GM12878 (cell line): Measurements from ENCODE around the gene TNFRSF8. TPM values are rescaled to one million over a fixed set of nuclear protein-coding genes. Genes with fewer than 3 reads are reported as not detected.

Experiments
- DPF2 ChIP-seq: fragments of 450-650 bp; IDR thresholded peaks from 2 replicates; pipeline ENCODE4 v1.6.1; 2017; ENCODE audit warnings: mild to moderate bottlenecking
- EED ChIP-seq: sonication (generic); IDR thresholded peaks from 2 replicates; pipeline ENCODE4 v1.6.1; 2016; ENCODE audit warnings: antibody characterized with exemption, low read depth
- MEF2B ChIP-seq: fragments of 450-650 bp; IDR thresholded peaks from 2 replicates; pipeline ENCODE4 v1.6.1; 2018; ENCODE audit warnings: mild to moderate bottlenecking, moderate library complexity; ENCODE audit not compliant: partially characterized antibody, poor library complexity, severe bottlenecking
- MLLT1 ChIP-seq: fragments of 450-650 bp; IDR thresholded peaks from 2 replicates; pipeline ENCODE4 v1.6.1; 2016; ENCODE audit warnings: mild to moderate bottlenecking
- MXI1 ChIP-seq: fragments of 150-350 bp; IDR thresholded peaks from 2 replicates; pipeline ENCODE4 v1.6.1; 2011; ENCODE audit warnings: low read depth, mild to moderate bottlenecking, inconsistent platforms, low read length, improper control_type of control experiment
- PBX3 ChIP-seq: IDR thresholded peaks from 2 replicates; pipeline ENCODE4 v1.6.1; 2011; ENCODE audit warnings: mild to moderate bottlenecking, low read depth, low read length, moderate library complexity; ENCODE audit not compliant: insufficient replicate concordance
- POLR2AphosphoS5 ChIP-seq: IDR thresholded peaks from 2 replicates; pipeline ENCODE4 v1.6.1; 2011; ENCODE audit warnings: mild to moderate bottlenecking, low read length, inconsistent platforms
- polyA plus RNA-seq, 11 experiments: library from polyadenylated mRNA; depleted of rRNA in 4 of 11; unstranded in 6 of 11; stranded (reverse) in 5 of 11; fragments of >200 nt; fragmentation: Nextera tagmentation in 4 of 11; fragmentation: Illumina TruSeq in 1 of 11; extraction: Ambion mirVana in 4 of 11; extraction: Trizol in 1 of 11; gene quantifications; 1 replicate in 1 of 11; 2 replicates in 10 of 11; pipeline versions ENCODE4 v1.2.1 to v1.2.3, GENCODE V29; 2011 to 2016; ENCODE audit warnings: inconsistent platforms in 2 of 11, missing spikeins in 2 of 11, low read depth in 1 of 11
- total RNA-seq, 4 experiments: library from RNA; depleted of rRNA in 3 of 4; stranded (reverse); fragments of >200 nt in 3 of 4; fragmentation: Illumina TruSeq in 1 of 4; extraction: Trizol in 1 of 4; gene quantifications; 2 replicates each; pipeline versions ENCODE4 v1.2.1 to v1.2.3, GENCODE V29; 2013 to 2021

TNFRSF8 gene
- total and polyA plus RNA-seq, 10 of the 15 experiments (the other 5 are each of a cell fraction or from before 2014, with no cell fraction given): 9.8 to 114 (median 58.8) TPM

- TF ChIP-seq DPF2: no peak
- TF ChIP-seq MEF2B: no peak
- TF ChIP-seq MLLT1: 0 out of 2 replicates have a peak, but pooled peaks have one; percentile 72
- TF ChIP-seq EED: peak; percentile 49
- peak; percentile 36; the same call in 1 of the 2 replicates for TF ChIP-seq POLR2AphosphoS5
- TF ChIP-seq MXI1: peak; percentile 45; the same call in 1 of the 2 replicates
- no peak for TF ChIP-seq PBX3
These were observed 1.2 kb downstream of the TNFRSF8 start (continued) for GRCh38 chr1:12064073-12064969.
